Cardiac muscle cell (in vitro differentiated cells and primary cell): ENCODE results near the gene ZSCAN5B. TPM values are rescaled to one million over a fixed set of nuclear protein-coding genes. Genes with fewer than 3 reads are reported as not detected.
"Not testable (repeated sequence)": the region's sequence is repeated elsewhere in the genome, so short reads cannot be mapped to it uniquely, and the experiment has no call there.

ENCODE experiments used
- DNase-seq, 2 donors: peaks; one replicate each; pipeline versions ENCODE4 v3.0.0 to v3.0.0-alpha.2; 2010 to 2017; ENCODE audit warnings: low read depth in 1 of 2, low spot score in 1 of 2
- H3K27ac ChIP-seq: fragments of 200-600 bp; sonication (generic); 2 replicates; pipeline ENCODE4 v1.5.1; 2016
- H3K27me3 ChIP-seq: fragments of 200-600 bp; sonication (generic); 2 replicates; pipeline ENCODE4 v1.6.0; 2016; ENCODE audit warnings: control low read depth
- H3K36me3 ChIP-seq: fragments of 200-600 bp; sonication (generic); 2 replicates; pipeline ENCODE4 v1.5.1; 2016; ENCODE audit warnings: control low read depth
- H3K4me1 ChIP-seq: fragments of 200-600 bp; sonication (generic); 2 replicates; pipeline ENCODE4 v1.8.1; 2017; ENCODE audit warnings: low read depth, mild to moderate bottlenecking, mixed run types
- H3K4me3 ChIP-seq: fragments of 200-600 bp; sonication (generic); 2 replicates; pipeline ENCODE4 v1.5.1; 2016; ENCODE audit warnings: mild to moderate bottlenecking
- H3K9me3 ChIP-seq: fragments of 200-600 bp; sonication (generic); 2 replicates; pipeline ENCODE4 v1.5.1; 2017; ENCODE audit warnings: low read depth, mild to moderate bottlenecking, control low read depth
- polyA plus RNA-seq: library from polyadenylated mRNA; unstranded; fragments of >200 nt; fragmentation: Nextera tagmentation; extraction: Ambion mirVana; gene quantifications from 2 replicates; pipeline ENCODE4 v1.2.1, GENCODE V29; 2016
- total RNA-seq: library from RNA; depleted of rRNA; stranded (reverse); fragments of >200 nt; gene quantifications from 2 replicates; pipeline ENCODE4 v1.2.3, GENCODE V29; 2016
- TF ChIP-seq, protein P1 (sequence below): IDR thresholded peaks from 2 replicates; pipeline ENCODE4 v1.5.1; 2012; ENCODE audit warnings: low read depth, mild to moderate bottlenecking, low read length

ZSCAN5B gene
- total and polyA plus RNA-seq, 2 experiments from 2014 or later = not detected

DNA sequence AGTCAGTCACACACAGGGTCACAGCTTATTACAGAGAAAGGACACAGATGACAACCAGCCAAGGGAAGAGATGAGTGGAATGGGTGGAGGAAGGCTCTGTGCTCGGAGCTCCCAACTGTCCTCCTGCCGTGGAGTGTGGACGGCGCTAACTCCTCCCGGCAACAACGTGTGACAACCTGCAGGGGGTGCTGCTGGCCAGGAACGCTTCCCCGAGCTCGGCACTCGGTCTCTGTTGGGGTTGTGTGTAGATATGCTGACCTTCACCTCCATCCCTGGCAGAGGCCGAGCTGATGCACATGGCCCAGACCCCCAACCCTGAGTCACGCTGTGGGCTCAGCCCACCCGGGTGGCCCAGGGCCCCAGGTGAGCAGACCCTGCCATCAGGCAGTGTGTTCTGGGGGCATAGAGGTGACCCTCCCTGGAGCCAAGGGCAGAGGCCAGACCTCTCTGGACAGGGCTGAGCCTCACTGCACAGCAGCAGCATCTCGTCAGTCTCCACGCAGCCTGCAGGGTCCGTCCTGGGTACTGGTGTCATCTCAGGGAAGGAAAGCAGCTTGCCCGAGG is 42.4 kb downstream of the ZSCAN5B start:
- TF ChIP-seq, protein P1, sequence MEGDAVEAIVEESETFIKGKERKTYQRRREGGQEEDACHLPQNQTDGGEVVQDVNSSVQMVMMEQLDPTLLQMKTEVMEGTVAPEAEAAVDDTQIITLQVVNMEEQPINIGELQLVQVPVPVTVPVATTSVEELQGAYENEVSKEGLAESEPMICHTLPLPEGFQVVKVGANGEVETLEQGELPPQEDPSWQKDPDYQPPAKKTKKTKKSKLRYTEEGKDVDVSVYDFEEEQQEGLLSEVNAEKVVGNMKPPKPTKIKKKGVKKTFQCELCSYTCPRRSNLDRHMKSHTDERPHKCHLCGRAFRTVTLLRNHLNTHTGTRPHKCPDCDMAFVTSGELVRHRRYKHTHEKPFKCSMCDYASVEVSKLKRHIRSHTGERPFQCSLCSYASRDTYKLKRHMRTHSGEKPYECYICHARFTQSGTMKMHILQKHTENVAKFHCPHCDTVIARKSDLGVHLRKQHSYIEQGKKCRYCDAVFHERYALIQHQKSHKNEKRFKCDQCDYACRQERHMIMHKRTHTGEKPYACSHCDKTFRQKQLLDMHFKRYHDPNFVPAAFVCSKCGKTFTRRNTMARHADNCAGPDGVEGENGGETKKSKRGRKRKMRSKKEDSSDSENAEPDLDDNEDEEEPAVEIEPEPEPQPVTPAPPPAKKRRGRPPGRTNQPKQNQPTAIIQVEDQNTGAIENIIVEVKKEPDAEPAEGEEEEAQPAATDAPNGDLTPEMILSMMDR = peak; percentile 41
- peak in 1 of 2 donors; percentile 11 for DNase-seq
- Histone ChIP-seq H3K4me1 (no peaks in the 10 kb centered on the region), H3K27me3 (no peaks in the 10 kb centered on the region), H3K36me3 (no peaks in the 10 kb centered on the region), H3K9me3 (no peaks in the 10 kb centered on the region), H3K4me3 (no peak overlapping the region), H3K27ac (no peak overlapping the region)

DNA sequence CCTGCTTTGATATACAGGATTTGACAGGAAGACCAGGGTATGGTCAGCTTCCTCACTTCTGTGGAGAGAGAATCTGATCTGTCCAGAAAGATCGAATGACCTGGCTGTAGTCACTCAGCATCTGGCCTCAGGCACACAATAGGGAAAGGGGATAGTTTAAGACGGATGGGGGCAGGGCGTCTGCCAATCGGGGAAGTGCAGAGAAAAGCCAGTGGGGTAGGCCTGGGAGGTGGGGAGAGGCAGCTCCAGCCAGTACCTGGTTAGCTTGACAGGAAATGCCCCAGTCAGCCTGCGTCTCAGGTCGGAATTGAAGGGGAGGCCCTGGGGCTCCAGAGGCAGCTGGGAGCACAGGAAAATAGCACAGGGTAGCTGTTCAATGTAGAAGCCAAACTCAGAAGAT is 44.1 kb downstream of the ZSCAN5B start:
- H3K9me3 ChIP-seq = no peaks in the 10 kb centered on the region
- peak overlapping the region; percentile 79 for H3K27ac ChIP-seq
- peak in 1 of 2 donors; percentile 19 for DNase-seq
- H3K4me3 ChIP-seq = no peak overlapping the region
- no peaks in the 10 kb centered on the region for H3K4me1 ChIP-seq
- no peaks in the 10 kb centered on the region for H3K36me3 ChIP-seq
- TF ChIP-seq, protein P1 = no peak
- no peaks in the 10 kb centered on the region for H3K27me3 ChIP-seq

DNA sequence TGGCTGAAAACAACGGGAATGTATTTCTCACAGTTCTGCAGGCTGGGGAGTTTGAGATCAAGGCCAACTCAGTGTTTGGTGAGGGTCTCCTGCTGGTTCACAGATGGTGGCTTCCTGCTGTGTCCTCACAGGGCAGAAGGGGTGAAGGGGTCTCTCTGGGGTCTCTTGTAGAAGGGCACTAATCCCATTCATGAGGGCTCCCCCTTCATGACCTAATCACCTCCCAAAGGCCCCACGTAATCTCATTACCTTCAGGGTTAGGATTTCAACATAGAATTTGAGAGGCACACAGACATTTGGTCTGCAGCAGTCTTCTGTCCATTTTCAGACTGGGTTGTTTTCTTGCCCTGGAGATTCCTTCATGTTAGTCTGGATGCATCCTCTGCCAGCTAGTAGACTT is 44.9 kb downstream of the ZSCAN5B start:
- no peaks in the 10 kb centered on the region for H3K27me3 ChIP-seq
- no peak overlapping the region for H3K27ac ChIP-seq
- peaks cover 3% of the 10 kb centered on the region for H3K36me3 ChIP-seq
- no peaks in the 10 kb centered on the region for H3K9me3 ChIP-seq
- TF ChIP-seq, protein P1 = no peak
- no peak for DNase-seq
- no peaks in the 10 kb centered on the region for H3K4me1 ChIP-seq
- H3K4me3 ChIP-seq = no peak overlapping the region

DNA sequence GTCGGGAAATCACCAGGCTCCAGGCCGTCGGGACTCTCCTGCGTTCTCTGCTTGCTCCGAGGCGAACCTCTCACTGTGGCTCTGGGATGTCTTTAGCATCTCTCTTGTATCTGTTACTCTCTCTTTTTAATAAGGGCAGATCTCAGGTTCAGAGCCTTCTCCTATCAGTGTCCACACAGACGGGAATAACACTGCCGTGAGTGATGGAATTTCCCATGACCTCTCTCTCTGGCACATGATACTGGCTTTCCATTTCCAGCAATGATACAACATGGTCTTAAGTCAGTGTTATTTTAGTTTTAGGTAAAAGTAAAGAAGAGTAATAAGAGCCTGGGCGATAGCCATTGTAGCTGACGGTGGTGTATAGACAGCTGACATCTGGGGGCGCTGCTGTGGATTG is 47.2 kb downstream of the ZSCAN5B start:
- Histone ChIP-seq H3K27me3 (no peaks in the 10 kb centered on the region), H3K4me1 (no peaks in the 10 kb centered on the region), H3K36me3 (peaks cover 6% of the 10 kb centered on the region), H3K4me3 (no peak overlapping the region), H3K27ac (no peak overlapping the region), H3K9me3 (no peaks in the 10 kb centered on the region)
- TF ChIP-seq, protein P1 = no peak
- DNase-seq = no peak

DNA sequence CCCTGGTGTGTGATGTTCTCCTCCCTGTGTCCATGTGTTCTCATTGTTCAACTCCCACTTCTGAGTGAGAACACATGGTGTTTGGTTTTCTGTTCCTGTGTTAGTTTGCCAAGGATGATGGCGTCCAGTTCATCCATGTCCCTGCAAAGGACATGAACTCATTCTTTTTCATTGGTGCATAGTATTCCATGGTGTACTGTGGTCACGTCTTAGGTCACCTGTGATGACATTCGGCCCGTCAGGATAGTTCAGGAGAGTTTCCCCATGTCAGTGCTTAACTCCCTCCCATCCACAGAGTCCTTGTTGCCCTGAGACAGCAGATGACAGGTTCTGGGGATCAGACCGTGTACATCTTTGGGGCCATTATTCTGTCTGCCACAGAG is 47.9 kb downstream of the ZSCAN5B start:
- no peak for DNase-seq
- TF ChIP-seq, protein P1 = no peak
- no peak overlapping the region for H3K27ac ChIP-seq
- H3K4me1 ChIP-seq = no peaks in the 10 kb centered on the region
- no peak overlapping the region for H3K4me3 ChIP-seq
- no peaks in the 10 kb centered on the region for H3K9me3 ChIP-seq
- peaks cover 6% of the 10 kb centered on the region for H3K36me3 ChIP-seq
- no peaks in the 10 kb centered on the region for H3K27me3 ChIP-seq

DNA sequence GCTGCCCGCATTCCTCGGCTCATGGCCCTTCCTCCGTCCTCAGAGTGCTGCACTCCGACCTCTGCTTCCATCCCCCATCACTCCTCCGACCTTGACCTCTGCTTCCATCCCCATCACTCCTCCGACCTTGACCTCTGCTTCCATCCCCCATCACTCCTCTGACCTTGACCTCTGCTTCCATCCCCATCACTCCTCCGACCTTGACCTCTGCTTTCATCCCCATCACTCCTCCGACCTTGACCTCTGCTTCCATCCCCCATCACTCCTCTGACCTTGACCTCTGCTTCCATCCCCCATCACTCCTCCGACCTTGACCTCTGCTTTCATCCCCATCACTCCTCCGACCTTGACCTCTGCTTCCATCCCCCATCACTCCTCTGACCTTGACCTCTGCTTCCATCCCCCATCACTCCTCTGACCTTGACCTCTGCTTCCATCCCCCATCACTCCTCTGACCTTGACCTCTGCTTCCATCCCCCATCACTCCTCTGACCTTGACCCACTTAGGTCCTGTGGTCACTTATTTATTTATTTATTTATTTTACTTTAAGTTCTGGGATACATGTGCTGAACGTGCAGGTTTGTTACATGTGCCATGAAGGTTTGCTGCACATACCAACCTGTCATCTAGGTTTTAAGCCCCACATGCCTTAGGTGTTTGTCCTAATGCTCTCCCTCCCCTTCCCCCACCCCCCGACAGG is 48.5 kb downstream of the ZSCAN5B start:
- not testable (repeated sequence) for H3K4me3 ChIP-seq, DNase-seq

More for the DNA sequence above, 48.5 kb downstream of the ZSCAN5B start:
- not testable (repeated sequence) for H3K27me3 ChIP-seq, H3K9me3 ChIP-seq, H3K36me3 ChIP-seq, H3K4me1 ChIP-seq, H3K27ac ChIP-seq
